CD4-positive, alpha-beta T cell treated with Interferon alpha-2 for 1 hour (primary cell): ENCODE measurements around the gene SLC22A17.

Experiments
- DNase-seq, 2 donors: peaks; one replicate each; pipeline ENCODE4 v3.0.0-alpha.2; 2020 to 2022

SLC22A17 gene

GRCh38 chr14:23361320-23361719 is 8.6 kb upstream of the SLC22A17 start:
- DNase-seq, result no peak

- no peak for DNase-seq
These were observed 7.8 kb upstream of the SLC22A17 start for GRCh38 chr14:23360496-23360895.

GRCh38 chr14:23359722-23360447 is 7.2 kb upstream of the SLC22A17 start:
- DNase-seq, result no peak

- DNase-seq, result no peak
These were observed 6.5 kb upstream of the SLC22A17 start for GRCh38 chr14:23359167-23359626.

GRCh38 chr14:23358553-23359166 is 6.0 kb upstream of the SLC22A17 start:
- DNase-seq, result no peak

GRCh38 chr14:23358042-23358441 is 5.4 kb upstream of the SLC22A17 start:
- DNase-seq, result no peak

- DNase-seq, result no peak
These were observed 4.6 kb upstream of the SLC22A17 start for GRCh38 chr14:23357261-23357660.

- DNase-seq, result no peak
These were observed 4.0 kb upstream of the SLC22A17 start for GRCh38 chr14:23356662-23357061.

GRCh38 chr14:23355871-23356435 is 3.3 kb upstream of the SLC22A17 start:
- no peak for DNase-seq

GRCh38 chr14:23354990-23355389 is 2.3 kb upstream of the SLC22A17 start:
- DNase-seq, result no peak

GRCh38 chr14:23353433-23353780 is 720 bp upstream of the SLC22A17 start:
- no peak for DNase-seq

- no peak for DNase-seq
These were observed 794 bp downstream of the SLC22A17 start for GRCh38 chr14:23351681-23352505.

- no peak for DNase-seq
These were observed 3.4 kb downstream of the SLC22A17 start for GRCh38 chr14:23349156-23349845.

- DNase-seq, result no peak
These were observed 4.4 kb downstream of the SLC22A17 start for GRCh38 chr14:23348297-23348655.

- no peak for DNase-seq
These were observed 5.0 kb downstream of the SLC22A17 start for GRCh38 chr14:23347406-23348296.

- no peak for DNase-seq
These were observed 5.8 kb downstream of the SLC22A17 start for GRCh38 chr14:23346693-23347405.

GRCh38 chr14:23345987-23346692 is 6.5 kb downstream of the SLC22A17 start:
- DNase-seq, result no peak

GRCh38 chr14:23344481-23344880 is 8.2 kb downstream of the SLC22A17 start:
- DNase-seq, result no peak

- no peak for DNase-seq
These were observed 13.0 kb downstream of the SLC22A17 start for GRCh38 chr14:23339506-23340268.

- DNase-seq, result no peak
These were observed 17.1 kb downstream of the SLC22A17 start for GRCh38 chr14:23335623-23336022.
